ENCODE measurements around the gene TGM2. TPM values are rescaled to one million over a fixed set of nuclear protein-coding genes. Genes with fewer than 3 reads are reported as not detected.

Gene TGM2
- total RNA-seq, 1 experiment from 2014 or later: 178 TPM

DNA sequence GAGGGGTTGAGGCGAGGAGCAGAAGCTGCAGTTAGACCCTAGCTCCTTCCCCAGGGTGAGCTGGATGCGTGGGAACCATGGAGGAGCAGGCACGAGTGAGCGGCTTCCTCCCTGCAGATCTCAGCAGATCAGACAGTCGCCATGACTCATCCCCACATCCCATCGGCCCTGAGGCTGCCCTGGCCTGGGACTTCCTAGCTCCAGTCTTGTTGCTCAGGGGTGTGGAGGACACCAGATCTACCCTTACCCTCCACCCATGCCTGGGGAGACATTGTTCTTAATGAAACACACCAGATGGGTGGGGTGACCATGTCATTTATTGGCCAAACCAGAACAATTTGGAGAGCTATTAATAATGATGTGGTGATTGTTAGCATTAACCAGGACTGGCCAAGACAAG is 36.3 kb upstream of the TGM2 start:
- in situ Hi-C loops (cut with HindIII; ENCODE audit: low pct_unique_long_range_greater_than_20kb, low sequenced_read_pairs): no loop called here
- peak; percentile 62 for DNase-seq (ENCODE audit: low read depth)

GRCh38 chr20:38200646-38201045 is 35.6 kb upstream of the TGM2 start:
- no peak for DNase-seq (ENCODE audit: low read depth)
- in situ Hi-C loops (cut with HindIII; ENCODE audit: low pct_unique_long_range_greater_than_20kb, low sequenced_read_pairs): no loop called here

GRCh38 chr20:38199501-38200390 is 34.7 kb upstream of the TGM2 start:
- no peak for DNase-seq (ENCODE audit: low read depth)
- in situ Hi-C loops (cut with HindIII; ENCODE audit: low pct_unique_long_range_greater_than_20kb, low sequenced_read_pairs): no loop called here

DNA sequence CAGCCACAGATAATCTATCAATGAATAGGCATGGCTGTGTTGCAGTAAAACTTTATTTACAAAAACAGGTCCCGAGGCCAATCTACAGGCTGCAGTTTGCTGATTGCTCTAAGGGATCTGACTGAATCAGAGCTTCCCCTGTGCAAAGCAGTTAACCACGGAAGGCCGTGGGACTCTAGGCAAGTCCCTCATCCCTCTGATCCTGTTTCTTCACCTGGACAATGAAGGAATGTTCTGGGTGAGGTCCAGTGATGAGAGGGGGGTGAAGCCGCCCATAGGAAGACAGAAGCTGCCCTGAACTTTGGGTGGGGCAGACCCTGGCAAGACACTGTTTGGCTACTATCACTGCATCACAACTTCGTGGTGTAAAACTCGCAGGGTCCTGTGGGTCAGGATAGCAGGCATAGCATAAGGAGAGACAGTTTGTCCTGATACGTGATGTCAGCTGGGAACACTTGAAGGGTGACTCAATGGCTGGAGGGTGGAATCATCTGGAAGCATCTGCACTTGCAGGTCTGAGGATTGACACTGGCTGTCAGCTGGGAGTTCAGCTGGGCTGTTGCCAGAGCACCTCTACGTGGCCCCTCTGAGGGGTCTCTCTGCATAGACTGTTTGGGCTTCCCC is 33.3 kb upstream of the TGM2 start:
- in situ Hi-C loops (cut with HindIII; ENCODE audit: low pct_unique_long_range_greater_than_20kb, low sequenced_read_pairs): no loop called here
- no peak for DNase-seq (ENCODE audit: low read depth)

GRCh38 chr20:38197619-38198018 is 32.5 kb upstream of the TGM2 start:
- DNase-seq (ENCODE audit: low read depth): no peak
- in situ Hi-C loops (cut with HindIII; ENCODE audit: low pct_unique_long_range_greater_than_20kb, low sequenced_read_pairs): no loop called here

GRCh38 chr20:38197217-38197616 is 32.1 kb upstream of the TGM2 start:
- no peak for DNase-seq (ENCODE audit: low read depth)
- in situ Hi-C loops (cut with HindIII; ENCODE audit: low pct_unique_long_range_greater_than_20kb, low sequenced_read_pairs): no loop called here

GRCh38 chr20:38196592-38196991 is 31.5 kb upstream of the TGM2 start:
- in situ Hi-C loops (cut with HindIII; ENCODE audit: low pct_unique_long_range_greater_than_20kb, low sequenced_read_pairs): no loop called here

GRCh38 chr20:38196076-38196475 is 31.0 kb upstream of the TGM2 start:
- no peak for DNase-seq (ENCODE audit: low read depth)

More at GRCh38 chr20:38196592-38196991, 31.5 kb upstream of the TGM2 start:
- no peak for DNase-seq (ENCODE audit: low read depth)

GRCh38 chr20:38195521-38195920 is 30.5 kb upstream of the TGM2 start:
- in situ Hi-C loops (cut with HindIII; ENCODE audit: low pct_unique_long_range_greater_than_20kb, low sequenced_read_pairs): no loop called here
- DNase-seq (ENCODE audit: low read depth): no peak

More at GRCh38 chr20:38196076-38196475, 31.0 kb upstream of the TGM2 start:
- in situ Hi-C loops (cut with HindIII; ENCODE audit: low pct_unique_long_range_greater_than_20kb, low sequenced_read_pairs): no loop called here

DNA sequence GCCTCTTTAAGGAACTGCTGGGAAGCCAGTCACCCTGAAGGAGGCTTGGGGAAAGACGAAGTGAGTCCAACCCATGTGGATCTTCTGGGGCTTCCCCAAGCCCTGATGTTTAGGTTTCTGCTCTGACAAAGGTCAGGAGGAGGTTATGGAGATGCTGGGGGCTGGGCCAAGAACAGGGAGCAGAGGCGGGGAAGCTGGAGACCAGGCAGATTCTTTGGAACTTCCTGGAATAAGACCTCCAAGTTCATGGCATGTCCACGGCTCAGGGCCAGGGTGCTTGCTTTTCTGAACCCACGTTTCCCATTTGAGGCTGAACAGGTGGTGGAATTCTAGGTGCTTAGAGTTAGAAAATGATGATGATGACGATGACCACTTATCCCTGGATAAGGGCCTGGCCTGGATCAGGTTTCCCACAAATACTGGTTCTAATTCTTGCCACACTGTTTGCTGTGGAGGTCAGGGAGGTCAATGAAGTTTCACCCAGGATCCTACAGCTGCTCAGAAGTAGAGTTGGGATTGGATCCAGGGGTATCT is 30.0 kb upstream of the TGM2 start:
- DNase-seq (ENCODE audit: low read depth): no peak
- in situ Hi-C loops (cut with HindIII; ENCODE audit: low pct_unique_long_range_greater_than_20kb, low sequenced_read_pairs): no loop called here

DNA sequence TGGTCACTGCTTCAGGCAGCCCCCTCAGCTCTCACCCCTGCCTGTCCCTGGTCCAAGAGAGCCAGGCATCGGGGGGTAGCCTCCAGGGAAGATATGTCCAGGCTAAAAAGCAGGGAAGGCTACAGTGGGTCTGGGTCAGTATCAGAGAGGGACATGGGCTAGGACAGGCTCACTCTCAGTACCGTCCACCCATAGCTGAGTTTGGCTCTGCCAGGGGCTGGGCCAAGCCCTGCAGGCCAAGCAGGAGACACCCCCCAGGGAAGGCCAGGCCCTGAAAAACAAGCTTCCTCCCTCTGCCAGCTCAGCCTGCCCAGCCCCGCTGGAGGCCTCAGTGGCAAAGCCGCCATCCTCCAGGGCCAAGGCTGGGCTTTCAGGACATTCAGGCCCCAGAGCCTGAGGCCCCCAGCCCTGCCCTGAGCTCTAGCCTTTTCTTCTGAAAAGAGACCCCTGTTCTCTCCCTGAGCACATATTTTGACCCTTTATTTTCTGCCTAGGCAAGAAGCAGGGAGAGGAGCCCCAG is 28.6 kb upstream of the TGM2 start:
- DNase-seq (ENCODE audit: low read depth): no peak
- in situ Hi-C loops (cut with HindIII; ENCODE audit: low pct_unique_long_range_greater_than_20kb, low sequenced_read_pairs): no loop called here

- DNase-seq (ENCODE audit: low read depth): no peak
- in situ Hi-C loops (cut with HindIII; ENCODE audit: low pct_unique_long_range_greater_than_20kb, low sequenced_read_pairs): no loop called here
Observed at GRCh38 chr20:38192323-38192885, 27.3 kb upstream of the TGM2 start.

- DNase-seq (ENCODE audit: low read depth): no peak
- in situ Hi-C loops (cut with HindIII; ENCODE audit: low pct_unique_long_range_greater_than_20kb, low sequenced_read_pairs): no loop called here
Observed at GRCh38 chr20:38191654-38192053, 26.6 kb upstream of the TGM2 start.

GRCh38 chr20:38190936-38191371 is 25.9 kb upstream of the TGM2 start:
- in situ Hi-C loops (cut with HindIII; ENCODE audit: low pct_unique_long_range_greater_than_20kb, low sequenced_read_pairs): no loop called here
- no peak for DNase-seq (ENCODE audit: low read depth)

DNA sequence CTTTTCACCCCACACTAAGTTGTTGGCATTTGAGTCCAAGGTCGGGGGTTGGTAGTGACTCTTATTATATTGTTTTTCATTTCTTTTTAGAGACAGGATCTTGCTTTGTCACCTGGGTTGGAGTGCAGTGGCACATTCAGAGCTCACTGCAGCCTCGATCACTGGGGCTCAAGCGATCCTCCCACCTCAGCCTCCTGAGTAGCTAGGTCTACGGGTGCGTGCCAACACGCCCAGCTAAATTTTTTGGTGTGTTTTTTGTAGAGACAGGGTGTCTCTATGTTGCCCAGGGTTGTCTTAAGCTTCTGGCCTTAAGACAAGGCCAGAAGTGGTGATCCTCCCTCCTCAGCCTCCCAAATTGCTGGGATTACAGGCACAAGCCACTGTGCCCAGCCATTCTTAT is 25.1 kb upstream of the TGM2 start:
- no peak for DNase-seq (ENCODE audit: low read depth)
- in situ Hi-C loops (cut with HindIII; ENCODE audit: low pct_unique_long_range_greater_than_20kb, low sequenced_read_pairs): no loop called here

DNA sequence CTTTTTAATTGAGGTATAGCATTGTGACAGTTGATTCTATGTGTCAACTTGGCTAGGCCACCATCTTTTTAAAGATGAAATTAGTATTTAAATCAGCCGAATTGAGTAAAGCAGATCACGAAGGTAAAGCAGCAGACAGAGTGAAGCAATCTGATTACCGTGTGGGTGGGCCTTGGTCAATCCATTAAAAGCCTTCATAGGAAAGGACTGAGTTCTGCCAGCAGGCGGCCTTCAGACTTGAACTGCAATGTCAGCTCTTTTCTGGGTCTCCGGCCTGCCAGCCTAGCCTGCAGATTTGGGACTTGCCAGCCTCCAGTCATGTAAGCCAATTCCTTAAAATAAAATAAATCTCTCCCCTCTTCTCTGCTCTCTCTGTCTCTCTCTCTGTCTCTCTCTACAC is 22.4 kb upstream of the TGM2 start:
- in situ Hi-C loops (cut with HindIII; ENCODE audit: low pct_unique_long_range_greater_than_20kb, low sequenced_read_pairs): no loop called here

DNA sequence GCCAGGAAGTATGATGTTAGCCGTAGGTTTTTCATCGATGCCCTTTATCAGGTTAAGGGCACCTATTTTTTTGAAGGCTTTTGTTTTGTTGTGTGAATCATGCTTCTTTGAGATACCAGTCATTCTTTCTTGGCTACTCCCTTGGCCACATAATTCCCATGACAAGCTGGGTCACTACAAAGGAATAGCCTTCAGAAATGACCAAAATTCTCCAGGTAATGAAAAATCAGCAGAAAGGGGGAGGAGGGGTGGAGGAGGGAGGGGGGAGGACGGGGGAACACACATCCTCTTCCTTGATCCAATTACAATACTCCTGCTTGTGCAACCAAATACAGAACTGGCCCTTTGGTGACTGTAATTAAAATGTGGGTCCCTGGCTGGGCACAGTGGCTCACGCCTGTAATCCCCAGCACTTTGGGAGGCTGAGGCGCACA is 21.7 kb upstream of the TGM2 start:
- peak; percentile 76 for DNase-seq (ENCODE audit: low read depth)
- in situ Hi-C loops (cut with HindIII; ENCODE audit: low pct_unique_long_range_greater_than_20kb, low sequenced_read_pairs): no loop called here

More for the DNA sequence above, 22.4 kb upstream of the TGM2 start:
- no peak for DNase-seq (ENCODE audit: low read depth)

DNA sequence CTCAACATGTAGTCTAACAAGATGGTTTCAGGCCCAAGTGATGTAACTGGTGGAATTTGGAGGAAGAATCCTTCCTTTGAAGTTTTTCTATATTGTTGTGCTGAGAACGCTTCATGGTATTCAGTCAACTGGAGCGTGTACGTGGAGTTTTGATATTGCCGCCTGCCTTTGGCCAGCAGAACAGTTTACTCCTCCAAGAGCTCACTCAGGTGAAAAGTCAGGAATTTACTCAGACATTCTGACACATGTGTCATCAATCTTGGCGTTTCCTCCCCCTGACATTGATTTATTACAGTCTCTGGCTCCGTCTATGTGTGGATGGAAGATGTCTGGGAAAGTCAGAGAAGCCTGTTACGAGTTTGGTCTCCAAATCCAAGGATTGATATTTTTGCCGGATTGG is 19.0 kb upstream of the TGM2 start:
- in situ Hi-C loops (cut with HindIII; ENCODE audit: low pct_unique_long_range_greater_than_20kb, low sequenced_read_pairs): no loop called here
- DNase-seq (ENCODE audit: low read depth): peak; percentile 93

DNA sequence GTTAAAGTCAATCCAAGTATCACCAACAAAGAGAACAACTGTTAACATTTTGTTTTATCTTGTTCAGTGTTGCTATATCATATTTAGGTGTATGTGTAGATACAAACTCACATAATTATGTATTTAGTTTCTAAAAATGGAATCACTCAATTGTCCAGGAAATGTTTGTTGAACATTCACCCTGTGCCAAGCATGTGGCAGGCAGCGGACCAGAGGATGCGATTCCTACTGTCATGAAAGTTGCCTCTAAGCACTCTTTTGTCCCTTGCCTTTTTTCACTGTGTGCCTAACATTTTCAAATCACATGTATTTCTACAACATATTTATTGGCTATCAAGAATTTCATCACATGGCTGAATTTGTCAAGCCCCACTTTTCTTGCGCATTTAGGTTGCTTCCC is 16.9 kb upstream of the TGM2 start:
- no peak for DNase-seq (ENCODE audit: low read depth)
- in situ Hi-C loops (cut with HindIII; ENCODE audit: low pct_unique_long_range_greater_than_20kb, low sequenced_read_pairs): no loop called here
